Measurements from ENCODE around the gene ZFYVE1. TPM values are rescaled to one million over a fixed set of nuclear protein-coding genes. Genes with fewer than 3 reads are reported as not detected.

Gene ZFYVE1
- total RNA-seq, 1 donor = 30.8 TPM

DNA sequence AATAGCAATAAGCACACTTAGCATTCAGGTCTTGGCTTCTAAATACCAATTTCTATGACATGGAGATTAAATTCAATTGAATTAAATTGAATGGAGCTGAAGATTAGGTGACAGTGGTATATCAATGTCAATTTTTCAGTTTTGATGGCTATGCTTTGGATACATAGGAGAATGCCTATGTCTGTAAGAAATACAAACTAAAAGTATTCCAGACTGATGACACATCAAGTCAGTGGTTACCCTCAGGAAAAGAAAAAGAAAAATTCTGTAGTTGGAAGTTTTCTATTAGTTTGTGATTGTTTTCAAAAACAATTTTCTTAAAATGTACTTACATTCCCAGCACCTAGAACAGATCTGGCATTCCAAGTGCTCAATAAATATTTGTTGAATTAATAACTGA is 105.5 kb downstream of the ZFYVE1 start:
- TF ChIP-seq, protein P1, sequence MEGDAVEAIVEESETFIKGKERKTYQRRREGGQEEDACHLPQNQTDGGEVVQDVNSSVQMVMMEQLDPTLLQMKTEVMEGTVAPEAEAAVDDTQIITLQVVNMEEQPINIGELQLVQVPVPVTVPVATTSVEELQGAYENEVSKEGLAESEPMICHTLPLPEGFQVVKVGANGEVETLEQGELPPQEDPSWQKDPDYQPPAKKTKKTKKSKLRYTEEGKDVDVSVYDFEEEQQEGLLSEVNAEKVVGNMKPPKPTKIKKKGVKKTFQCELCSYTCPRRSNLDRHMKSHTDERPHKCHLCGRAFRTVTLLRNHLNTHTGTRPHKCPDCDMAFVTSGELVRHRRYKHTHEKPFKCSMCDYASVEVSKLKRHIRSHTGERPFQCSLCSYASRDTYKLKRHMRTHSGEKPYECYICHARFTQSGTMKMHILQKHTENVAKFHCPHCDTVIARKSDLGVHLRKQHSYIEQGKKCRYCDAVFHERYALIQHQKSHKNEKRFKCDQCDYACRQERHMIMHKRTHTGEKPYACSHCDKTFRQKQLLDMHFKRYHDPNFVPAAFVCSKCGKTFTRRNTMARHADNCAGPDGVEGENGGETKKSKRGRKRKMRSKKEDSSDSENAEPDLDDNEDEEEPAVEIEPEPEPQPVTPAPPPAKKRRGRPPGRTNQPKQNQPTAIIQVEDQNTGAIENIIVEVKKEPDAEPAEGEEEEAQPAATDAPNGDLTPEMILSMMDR (IDR thresholded peaks at IDR 0.05; ENCODE audit: extremely low read depth, low read depth, low read length) = no peak
- H3K4me2 ChIP-seq (ENCODE audit: insufficient read depth, low read length) = no peak overlapping the region
- DNase-seq (ENCODE audit: insufficient read length, low spot score, missing footprints) = peak; percentile 80

DNA sequence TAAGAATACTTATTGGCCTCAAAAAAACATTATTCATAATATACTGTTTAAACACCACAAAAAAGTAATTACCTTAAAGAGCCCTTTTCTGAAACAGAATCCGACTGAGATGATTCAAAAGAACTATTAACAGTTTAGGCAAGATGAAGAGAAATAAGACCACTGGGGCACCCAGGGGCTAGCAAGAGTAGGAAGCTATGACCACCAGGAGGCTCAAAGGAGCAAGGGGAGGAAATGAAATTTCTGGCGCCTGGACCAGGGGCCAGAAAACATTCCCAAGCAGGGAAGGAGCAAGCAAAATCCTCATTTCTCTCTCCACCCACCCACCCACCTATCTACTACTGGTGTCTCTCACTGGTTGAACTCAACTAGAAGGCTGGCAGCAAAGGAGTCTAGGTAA is 106.9 kb downstream of the ZFYVE1 start:
- Histone ChIP-seq H3K4me2 (ENCODE audit: insufficient read depth, low read length) (no peak overlapping the region), H2AFZ (ENCODE audit: low read length) (no peak overlapping the region), H3K79me2 (ENCODE audit: insufficient read depth, low read length) (no peaks in the 10 kb centered on the region), H3K4me3 (ENCODE audit: insufficient read depth, low read length) (no peak overlapping the region), H3K36me3 (ENCODE audit: insufficient read depth, low read length) (no peaks in the 10 kb centered on the region), H3K9me3 (ENCODE audit: low read depth, low read length) (no peaks in the 10 kb centered on the region), H4K20me1 (ENCODE audit: insufficient read depth, low read length) (no peaks in the 10 kb centered on the region), H3K4me1 (ENCODE audit: insufficient read depth, low read length) (no peaks in the 10 kb centered on the region), H3K27me3 (ENCODE audit: insufficient read depth, low read length) (peaks cover 18% of the 10 kb centered on the region), H3K27ac (ENCODE audit: low read depth, low read length) (no peak overlapping the region)
- no peak for DNase-seq (ENCODE audit: insufficient read length, low spot score, missing footprints)
- TF ChIP-seq, protein P1 (IDR thresholded peaks at IDR 0.05; ENCODE audit: extremely low read depth, low read depth, low read length) = peak; percentile 19

More for the DNA sequence above, 105.5 kb downstream of the ZFYVE1 start:
- H3K4me1 ChIP-seq (ENCODE audit: insufficient read depth, low read length) = no peaks in the 10 kb centered on the region
- no peaks in the 10 kb centered on the region for H3K79me2 ChIP-seq (ENCODE audit: insufficient read depth, low read length)
- H3K27ac ChIP-seq (ENCODE audit: low read depth, low read length) = no peak overlapping the region
- H3K4me3 ChIP-seq (ENCODE audit: insufficient read depth, low read length) = no peak overlapping the region
- no peaks in the 10 kb centered on the region for H3K36me3 ChIP-seq (ENCODE audit: insufficient read depth, low read length)
- no peak overlapping the region for H2AFZ ChIP-seq (ENCODE audit: low read length)
- no peaks in the 10 kb centered on the region for H4K20me1 ChIP-seq (ENCODE audit: insufficient read depth, low read length)
- H3K27me3 ChIP-seq (ENCODE audit: insufficient read depth, low read length) = peaks cover 18% of the 10 kb centered on the region
- no peaks in the 10 kb centered on the region for H3K9me3 ChIP-seq (ENCODE audit: low read depth, low read length)

Small RNA genes within 50 kb of the gene (small RNA-seq; reads per million reads assigned to genes)
- not detected for gene RN7SL586P

Other genes starting within 250 kb of the ZFYVE1 start
- 0.59 and 1.8 TPM in 2 replicates for gene DPF3, start 133.0 kb downstream of the ZFYVE1 start, total RNA-seq
- 18.3 and 21.0 TPM in 2 replicates for gene DCAF4, start 100.6 kb downstream of the ZFYVE1 start, total RNA-seq
- 32.9 and 33.6 TPM in 2 replicates for gene RBM25, start 31.4 kb upstream of the ZFYVE1 start, total RNA-seq
- gene PSEN1, start 109.4 kb upstream of the ZFYVE1 start, total RNA-seq = 77.8 and 79.6 TPM in 2 replicates
- 5.3 and 5.8 TPM in 2 replicates for gene PAPLN, start 210.4 kb upstream of the ZFYVE1 start, total RNA-seq

All from osteoblast (primary cell).